Stimulated activated CD8-positive, alpha-beta memory T cell treated with anti-CD3 and anti-CD28 coated beads, Interleukin-12 subunit alpha, Interleukin-12 subunit beta, amount 100 ng/mL, for 1 hour (primary cell): ENCODE measurements around the gene SGSH.
A peak's percentile ranks its signal among the peaks of the same experiment; 100 is the strongest.
"Not testable (repeated sequence)": the region's sequence is repeated elsewhere in the genome, so short reads cannot be mapped to it uniquely, and the experiment has no call there.

Experiments
- DNase-seq: peaks from one replicate; pipeline ENCODE4 v3.0.0-alpha.2; 2020; ENCODE audit warnings: low read depth

Gene SGSH

DNA sequence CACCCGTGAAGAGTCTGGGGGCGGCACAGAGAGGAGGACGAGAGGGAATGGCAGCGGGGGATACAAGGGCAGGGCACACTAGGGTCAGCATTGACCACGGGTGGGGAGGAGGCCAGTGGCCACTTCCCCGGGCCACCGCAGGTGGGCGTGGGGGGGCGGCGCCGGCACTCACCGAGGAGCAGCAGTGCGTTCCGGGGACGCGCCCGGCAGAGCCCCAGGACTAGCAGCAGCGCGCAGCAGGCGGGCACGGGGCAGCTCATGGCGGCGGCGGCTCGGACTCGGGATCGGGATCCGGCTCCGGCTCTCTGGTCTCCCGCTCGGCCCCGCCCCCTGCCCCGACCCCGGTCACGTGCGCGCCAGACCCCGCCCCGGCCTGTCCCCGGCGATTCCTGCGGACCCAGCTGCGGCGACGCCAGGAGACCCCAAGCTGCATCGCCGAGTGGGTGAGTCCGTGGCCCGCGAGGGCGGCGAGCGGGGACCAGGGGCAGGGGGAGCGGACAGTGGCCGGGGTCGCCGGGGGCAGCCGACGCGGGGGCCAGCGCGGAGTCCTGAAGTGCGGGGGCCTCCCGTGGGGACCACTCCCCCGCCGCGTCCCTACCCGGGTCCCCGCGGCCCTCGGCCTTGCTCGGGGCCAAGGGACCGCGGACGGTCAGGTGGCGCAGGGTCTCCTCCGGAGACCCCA lies at the start of gene SGSH, which contains the start of gene SLC26A11:
SGSH (minus strand) TSS at position 280 of the 682 bp plus-strand sequence; CDS start at position 260, 20 bp downstream.
SLC26A11 (plus strand) TSS at position 374 of the 682 bp plus-strand sequence. CDS start 1,134 bp downstream, outside the sequence.
- DNase-seq: peak; percentile 39

DNA sequence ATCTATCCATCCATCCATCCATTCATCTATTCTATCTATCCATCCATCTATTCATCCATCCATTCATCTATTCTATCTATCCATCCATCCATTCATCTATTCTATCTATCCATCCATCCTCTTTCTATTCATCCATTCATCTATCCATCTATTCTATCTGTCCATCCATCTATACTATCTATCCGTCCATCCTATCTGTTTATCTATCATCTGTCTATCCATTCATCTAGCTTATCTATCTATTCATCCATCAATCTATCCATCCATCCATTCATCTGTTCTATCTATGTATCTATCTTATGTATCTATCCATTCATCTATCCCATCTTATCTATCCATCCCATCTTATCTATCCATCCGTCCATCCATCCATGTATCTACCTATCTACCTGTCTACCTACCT lies 49.3 kb upstream of the SGSH start:
- no peak for DNase-seq

DNA sequence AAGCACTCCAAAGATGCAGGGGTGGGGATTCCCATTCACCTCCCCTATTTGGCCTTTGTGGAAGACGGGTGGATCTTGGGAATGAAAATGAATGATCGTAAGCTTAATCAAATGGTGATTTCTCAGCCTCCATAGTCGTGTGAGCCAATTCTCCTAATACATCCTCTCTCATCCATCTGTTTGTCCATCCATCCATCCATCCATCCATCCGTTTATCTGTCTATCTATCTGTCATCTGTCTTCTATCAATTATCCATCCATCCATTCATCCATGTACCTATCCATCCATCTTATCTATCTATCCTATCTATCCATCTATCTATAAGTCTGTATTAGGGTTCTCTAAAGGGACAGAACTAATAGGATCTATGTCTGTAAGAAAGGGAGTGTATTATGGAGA lies 48.3 kb upstream of the SGSH start:
- no peak for DNase-seq

DNA sequence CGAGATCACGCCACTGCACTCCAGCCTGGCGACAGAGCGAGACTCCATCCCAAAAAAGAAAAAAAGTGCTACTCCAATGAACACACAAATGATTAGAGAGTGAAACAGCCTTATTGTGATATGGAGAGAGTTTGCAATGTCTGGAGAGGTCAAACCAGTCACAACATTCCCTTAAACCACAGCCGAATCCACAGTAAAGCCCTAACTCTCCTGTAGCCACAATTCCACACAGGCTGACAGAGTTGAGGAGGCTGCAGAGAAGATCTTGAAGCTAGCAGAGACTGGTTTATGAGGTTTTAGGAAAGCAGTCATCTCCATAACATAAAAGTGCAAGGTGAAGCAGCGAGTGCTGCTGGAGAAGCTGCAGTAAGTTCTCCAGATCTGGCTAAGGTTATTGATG lies 47.3 kb upstream of the SGSH start:
- no peak for DNase-seq

DNA sequence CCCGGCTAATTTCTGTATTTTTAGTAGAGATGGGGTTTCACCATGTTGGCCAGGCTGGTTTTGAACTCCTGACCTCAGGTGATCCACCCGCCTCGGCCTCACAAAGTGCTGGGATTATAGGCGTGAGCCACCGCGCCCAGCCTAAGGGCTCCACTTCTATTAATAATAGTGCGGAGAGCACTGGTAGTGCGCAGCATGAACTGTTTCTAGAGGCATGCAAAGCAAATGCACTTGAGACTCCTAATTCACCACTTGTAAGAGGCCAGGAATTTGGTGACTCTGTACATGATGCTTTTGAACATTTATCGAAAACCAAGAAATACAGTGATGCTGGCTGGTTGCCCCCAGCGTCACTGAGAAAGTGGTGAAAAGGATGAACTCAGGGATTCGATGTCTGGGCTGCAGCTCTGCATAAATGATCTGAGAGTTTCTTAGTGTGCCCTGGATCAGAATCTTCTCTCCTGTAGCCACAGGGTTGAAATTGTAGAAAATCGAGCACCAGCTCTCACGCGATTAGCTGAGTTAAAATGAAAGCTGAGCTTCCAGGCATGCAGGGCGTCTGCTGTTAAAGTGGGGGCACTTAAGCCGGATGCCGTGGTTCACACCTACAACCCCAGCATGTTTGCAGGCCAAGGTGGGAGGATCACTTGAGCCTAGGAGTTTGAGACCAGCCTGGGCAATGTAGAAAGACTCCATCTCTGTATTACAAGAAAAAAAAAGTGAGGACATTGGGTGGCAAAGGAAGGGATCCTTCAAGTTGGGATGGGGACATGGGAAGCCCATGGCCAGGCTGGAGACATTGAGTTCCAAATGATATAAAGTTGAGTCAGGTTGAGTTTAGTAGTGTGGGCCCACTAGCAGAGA lies 45.3 kb upstream of the SGSH start:
- DNase-seq: no peak

DNA sequence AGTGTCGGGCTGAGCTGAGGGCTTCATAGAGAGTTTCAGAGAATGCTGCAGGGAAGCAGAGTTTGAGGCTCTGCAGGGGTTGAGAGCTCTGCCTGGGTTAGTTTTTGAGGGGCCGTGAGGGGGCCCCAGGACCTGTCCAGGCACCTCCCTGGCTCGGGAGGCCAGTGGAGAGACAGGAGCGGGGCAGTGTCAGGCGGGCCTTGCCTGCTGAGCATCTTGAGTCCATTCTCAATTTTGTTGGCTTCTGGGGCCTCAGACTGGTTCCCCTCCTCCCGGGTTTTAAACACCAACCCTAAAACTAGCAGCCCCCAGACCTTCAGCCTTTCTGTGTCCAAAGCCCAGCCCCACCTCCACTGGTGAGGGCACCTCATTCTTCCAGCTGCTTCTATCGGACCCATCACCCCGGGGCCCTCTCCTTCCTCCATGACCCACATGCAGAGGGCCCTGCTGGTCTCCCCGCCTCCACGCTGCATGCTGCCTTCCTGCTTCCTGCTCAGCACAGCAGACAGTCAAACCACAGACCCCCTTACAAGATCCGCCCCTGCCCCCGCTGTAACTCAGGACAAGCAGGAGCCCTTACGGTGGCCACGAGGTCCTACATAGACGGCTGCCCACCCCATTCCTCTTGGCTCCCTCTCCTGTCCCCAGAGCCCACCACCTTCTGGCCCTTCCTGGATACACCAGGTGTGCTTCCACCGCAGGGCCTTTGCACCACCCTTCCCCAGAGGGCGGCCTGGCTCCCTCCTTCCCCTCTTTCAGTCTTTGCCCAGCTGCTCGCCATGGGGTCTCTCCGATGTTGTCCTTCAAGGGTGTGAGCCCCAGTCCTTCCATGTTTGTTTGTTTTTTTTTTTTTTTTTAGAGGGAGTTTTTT lies 44.3 kb upstream of the SGSH start:
- DNase-seq: no peak

DNA sequence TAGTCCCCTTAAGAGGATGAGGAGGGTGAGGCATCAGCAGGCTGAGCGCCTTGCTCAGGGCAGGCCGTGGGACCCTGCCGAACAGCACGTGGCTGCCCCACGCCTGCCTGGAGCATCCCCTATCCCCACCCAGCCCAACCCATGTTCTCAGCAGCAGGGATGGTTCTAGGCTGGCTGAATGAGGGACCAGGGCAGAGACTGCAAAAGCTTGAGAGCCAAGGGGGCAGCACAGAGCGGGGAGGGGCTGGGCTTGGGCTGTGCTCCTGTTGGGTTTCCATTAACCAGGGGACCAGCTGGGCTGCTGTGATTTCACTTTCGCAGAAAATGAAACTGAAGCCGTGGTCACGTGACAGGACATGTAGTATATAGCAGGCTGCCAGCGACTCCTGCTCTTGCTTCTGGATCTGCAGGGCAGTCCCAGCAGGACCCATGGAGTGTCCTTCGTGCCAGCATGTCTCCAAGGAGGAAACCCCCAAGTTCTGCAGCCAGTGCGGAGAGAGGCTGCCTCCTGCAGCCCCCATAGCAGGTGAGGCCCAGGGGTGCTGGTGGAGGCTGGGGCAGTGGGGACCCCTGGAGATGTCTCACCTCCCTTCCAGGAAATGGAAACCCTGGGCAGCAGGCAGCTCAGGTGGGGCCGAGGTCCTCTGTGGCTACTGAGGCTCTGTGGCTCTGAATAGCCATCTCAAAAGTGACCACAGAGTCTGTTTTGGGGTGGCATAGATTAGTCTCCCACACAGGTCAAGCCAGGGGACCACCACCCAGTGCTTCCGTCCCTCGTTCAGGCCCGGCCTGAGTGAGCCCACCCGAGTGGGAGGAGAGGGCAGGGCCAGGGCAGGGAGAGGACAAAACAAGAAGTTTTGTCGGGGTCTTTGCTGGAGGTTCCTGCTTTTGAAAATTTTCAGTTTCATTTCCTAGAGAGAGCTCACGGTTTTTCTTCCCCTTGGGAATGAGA lies 43.4 kb upstream of the SGSH start:
- DNase-seq: peak; percentile 83

DNA sequence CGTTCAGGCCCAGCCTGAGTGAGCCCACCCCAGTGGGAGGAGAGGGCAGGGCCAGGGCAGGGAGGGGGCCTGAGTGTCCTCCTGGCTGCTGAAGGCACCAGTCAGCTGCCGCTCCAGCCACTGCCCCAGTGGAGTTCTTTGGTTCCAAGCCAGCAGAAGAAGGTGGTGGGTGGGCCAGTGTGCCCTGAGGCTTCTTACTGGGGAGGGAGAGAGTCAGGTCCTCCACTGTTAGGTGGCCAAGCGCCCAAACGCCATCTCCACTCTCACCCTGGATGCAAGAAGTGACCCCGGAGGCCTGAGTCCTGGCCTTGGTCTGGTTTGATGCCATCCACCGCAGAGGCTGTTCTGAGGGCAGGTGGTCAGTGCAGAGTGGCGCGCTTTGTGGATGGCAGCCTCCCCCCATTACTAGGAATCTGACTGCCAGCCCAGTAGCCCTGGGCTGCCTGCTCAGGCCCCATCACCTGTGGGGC lies 42.7 kb upstream of the SGSH start:
- DNase-seq: no peak

DNA sequence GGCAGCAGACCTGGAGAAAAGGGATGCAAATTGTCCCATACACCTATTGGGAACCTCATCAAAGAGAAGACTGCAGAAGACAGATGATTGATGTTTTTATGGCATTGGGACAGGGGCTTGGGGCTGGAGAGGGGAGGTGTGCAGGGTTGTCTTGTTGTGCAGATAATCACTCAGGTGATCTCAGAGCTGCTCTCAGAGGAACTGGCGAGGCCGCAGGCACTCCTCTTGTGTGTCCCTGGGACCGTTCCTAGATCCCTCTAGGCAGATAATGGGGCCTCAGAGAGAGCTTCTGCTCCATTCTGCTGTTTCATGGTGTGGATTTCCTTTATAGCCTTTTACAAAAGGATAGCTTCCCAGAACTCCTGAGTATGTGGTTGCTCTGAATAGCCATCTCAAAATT lies 42.2 kb upstream of the SGSH start:
- no peak for DNase-seq

DNA sequence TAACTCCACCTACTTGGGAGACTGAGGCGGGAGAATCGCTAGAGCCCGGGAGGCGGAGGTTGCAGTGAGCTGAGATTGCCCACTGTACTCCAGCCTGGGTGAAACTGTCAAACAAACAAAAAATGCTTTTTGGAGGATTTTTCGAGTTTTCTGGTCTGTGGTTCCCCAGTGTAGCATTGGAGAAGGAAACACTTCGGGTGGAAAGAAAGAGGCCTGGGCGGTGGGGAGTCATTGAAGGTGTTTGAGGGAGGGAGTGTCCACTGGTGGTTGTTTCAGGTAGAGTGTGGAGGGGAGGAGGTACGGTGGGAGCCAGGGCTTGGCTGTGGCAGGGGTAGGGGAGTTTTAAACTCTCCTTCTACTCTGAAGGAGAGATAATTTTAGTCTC lies 41.8 kb upstream of the SGSH start:
- no peak for DNase-seq

DNA sequence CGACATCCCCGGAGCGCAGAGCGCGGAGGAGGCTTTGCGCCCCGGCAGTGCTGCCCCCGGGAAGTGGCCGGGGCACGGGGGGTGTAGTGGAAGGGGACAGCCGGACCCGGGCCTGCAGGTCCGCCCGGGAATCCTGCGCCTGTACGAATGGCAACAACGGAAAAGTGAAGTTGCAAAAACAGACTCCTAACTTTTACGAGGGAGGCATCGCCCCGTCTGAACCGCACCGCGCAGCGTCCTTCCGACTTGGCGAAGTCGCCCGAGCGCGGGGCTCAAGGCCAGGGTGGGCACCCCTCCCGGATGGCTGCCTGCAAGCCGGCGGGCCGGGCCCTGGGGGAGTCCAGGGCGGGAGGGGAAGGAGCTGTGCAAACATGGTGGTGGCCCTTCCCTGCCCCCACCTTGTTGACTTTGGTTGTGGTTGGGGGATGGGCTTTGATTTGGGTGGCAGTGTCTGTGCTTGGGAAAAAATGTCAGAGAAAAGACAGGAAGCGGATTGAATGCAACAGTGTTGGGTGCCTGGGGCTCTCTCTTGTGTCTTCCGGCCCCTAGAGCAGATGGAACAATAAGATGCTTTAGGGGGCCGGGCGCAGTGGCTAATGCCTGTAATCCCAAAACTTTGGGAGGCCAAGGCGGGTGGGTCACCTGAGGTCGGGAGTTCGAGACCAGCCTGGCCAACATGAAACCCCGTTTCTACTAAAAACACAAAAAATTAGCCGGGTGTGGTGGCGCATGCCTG lies 41.2 kb upstream of the SGSH start:
- peak; percentile 39 for DNase-seq

DNA sequence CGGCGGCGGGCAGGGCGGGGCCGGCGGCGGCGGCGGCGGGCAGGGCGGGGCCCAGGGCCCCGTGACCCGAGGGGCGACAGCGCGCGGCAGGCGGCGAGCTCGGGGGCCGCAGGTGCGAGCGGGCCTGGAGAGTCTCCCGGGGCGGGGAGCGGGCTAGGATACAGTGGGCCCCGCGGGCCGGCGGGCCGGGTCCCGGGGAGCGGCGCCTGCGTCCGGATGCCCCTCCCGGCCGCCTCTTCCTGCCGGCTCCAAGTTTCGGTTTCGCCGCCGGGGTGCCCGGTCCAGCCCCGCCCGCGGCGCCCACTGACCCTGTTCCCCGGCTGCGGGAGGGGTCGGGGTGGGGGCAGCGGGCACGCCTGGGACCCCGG lies 40.6 kb upstream of the SGSH start, which contains the start of gene RNF213:
RNF213 (plus strand) TSS at position 62 of the 368 bp plus-strand sequence. CDS start 2,830 bp downstream, outside the sequence.
- DNase-seq: no peak

DNA sequence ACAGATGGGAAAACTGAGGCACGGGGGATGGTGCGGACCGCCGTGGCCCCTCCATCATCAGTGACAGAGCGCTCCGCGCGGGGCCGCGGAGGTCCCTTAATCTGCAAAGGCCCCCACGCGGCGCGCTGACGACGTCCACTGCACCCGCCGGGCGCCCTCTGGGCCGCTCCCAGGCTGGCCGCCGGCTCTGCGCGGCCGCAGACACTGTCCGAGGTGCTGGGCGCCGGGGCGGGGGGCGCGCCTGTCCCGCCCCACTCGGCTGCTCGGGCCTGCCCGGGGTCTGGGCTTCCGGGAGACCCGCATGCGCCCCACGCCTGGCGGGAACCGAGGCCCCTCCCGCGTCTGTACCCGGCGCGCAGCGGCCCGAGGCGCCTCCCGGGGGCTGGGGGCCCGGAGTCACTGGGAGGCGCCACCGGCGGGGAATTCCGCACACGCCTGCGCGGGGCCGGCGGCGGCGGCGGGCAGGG lies 40.0 kb upstream of the SGSH start:
- DNase-seq: peak; percentile 63

DNA sequence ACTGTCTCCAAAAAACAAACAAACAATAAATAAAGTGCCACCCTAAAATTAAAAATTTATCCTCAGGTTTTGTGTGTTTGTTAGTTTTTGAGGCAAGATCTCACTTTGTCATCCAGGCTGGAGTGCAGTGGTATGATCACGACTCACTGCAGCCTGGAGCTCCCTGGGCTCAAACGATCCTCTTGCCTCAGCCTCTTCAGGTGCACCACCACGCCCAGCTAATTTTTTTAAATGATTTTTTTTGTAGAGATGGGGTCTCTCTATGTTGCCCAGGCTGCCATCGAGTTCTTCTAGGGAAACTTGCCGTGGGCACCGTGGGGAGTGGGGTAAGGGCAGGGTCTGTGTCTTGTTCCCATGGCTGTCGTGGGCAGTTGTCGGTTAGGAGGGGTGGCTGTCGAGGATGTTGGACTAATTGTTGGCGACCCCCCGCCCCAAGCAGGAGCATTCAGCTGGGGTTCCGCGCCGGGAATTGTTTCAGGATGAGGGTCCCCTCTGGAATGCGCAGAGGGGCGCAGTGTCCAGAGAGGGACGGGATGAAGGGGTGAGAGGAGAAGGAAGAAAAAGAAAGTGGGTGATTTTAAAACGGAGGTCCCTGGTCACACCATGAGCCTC lies 39.4 kb upstream of the SGSH start:
- DNase-seq: no peak

DNA sequence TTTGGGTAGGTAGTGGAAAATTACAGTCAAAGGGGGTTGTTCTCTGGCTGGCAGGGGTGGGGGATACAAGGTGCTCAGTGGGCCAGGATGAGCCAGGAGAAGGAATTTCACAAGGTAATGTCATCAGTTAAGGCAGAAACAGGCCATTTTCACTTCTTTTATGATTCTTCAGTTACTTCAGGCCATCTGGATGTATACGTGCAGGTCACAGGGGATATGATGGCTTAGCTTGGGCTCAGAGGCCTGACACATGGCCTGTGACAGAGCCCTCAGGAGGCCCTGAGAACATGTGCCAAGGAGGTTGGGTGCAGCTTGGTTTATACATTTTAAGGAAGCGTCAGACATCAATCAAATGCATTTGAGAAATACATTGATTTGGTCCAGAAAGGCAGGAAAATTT lies 38.2 kb upstream of the SGSH start:
- DNase-seq: not testable (repeated sequence)

DNA sequence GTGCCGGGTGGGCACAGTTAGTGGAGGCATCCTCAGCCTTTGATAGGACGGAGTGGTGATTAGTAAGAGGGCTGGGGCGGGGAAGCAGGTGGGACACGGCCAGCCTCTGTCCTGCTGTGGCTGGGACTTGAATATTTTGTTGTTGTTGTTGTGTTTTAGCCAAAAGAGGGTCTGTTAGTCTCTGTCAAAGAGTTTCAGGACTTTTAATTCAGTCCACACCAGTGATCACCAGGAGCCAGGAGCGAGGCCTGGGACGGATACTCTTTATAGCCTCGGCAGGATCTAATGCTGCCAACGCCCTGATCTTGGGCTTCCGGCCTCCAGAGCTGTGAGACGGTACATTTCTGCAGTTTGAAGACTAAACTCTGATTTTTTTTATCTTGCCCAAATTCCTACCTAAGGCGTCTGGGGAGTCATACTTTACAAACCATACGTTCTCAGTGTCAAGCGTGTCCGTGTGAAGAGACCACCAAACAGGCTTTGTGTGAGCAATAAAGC lies 37.6 kb upstream of the SGSH start:
- DNase-seq: no peak

DNA sequence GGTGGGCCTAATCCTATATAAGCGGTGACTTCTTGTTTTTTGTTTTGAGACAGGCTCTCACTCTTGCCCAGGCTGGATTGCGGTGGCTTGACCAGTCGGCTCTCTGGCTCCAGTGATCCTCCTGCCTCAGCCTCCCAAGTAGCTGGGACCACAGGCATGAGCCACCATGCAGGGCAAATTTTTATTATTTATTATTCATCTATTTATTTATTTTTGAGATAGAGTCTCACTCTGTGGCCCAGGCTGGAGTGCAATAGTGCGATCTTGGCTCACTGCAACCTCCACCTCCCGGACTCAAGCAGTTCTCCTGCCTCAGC lies 35.9 kb upstream of the SGSH start:
- DNase-seq: no peak

DNA sequence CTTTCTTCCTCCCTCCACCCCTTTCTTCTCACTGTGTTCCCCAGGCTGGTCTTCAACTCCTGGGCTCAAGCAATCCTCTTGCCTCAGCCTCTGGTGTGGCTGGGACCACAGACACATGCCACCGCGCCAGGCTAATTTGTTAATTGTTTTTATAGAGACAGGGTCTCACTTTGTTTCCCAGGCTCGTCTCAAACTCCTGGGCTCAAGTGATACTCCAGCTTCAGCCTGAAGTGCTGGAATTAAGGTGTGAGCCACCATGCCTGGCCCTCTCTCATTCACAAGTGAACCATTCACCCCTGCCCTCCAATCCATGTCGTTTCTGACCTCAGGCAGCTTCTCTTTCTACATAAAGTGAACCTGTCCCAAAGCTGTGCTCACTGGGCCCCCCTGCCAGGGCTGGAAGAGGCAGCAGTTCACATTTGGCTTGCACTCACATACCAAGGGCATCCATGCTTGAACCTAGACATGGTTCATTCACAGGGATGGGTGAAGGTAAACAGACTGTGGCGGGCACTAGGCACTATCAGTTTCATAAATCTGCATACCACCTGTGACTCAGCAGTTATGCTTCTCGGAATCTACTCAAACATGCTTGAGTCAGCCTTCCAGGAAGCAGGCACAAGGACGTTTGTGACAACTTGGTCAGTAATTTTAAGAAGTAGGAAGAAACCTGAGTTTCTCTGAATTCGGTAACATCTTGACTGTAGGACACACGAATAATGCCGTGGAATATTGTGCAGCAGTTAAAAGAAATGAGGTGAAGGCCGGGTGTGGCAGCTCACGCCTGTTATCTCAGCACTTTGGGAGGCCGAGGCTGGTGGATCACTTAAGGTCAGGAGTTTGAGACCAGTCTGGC lies 34.5 kb upstream of the SGSH start:
- DNase-seq: no peak
